Retinal pigment epithelial cell (primary cell): ENCODE data around the gene PHRF1.
A peak's percentile ranks its signal among the peaks of the same experiment; 100 is the strongest.

Experiments
- DNase-seq: peaks from one replicate; pipeline ENCODE4 v3.0.0-alpha.2; 2010; ENCODE audit warnings: low read depth
- H3K4me3 ChIP-seq: 2 replicates; pipeline ENCODE4 v1.5.1; 2011; ENCODE audit warnings: mild to moderate bottlenecking, low read length, control low read depth, moderate library complexity
- TF ChIP-seq, protein P1 (sequence below): conservative IDR thresholded peaks from 2 replicates; pipeline ENCODE4 v1.5.1; 2011; ENCODE audit warnings: low read depth, low read length, control low read depth, inconsistent platforms

Gene PHRF1

DNA sequence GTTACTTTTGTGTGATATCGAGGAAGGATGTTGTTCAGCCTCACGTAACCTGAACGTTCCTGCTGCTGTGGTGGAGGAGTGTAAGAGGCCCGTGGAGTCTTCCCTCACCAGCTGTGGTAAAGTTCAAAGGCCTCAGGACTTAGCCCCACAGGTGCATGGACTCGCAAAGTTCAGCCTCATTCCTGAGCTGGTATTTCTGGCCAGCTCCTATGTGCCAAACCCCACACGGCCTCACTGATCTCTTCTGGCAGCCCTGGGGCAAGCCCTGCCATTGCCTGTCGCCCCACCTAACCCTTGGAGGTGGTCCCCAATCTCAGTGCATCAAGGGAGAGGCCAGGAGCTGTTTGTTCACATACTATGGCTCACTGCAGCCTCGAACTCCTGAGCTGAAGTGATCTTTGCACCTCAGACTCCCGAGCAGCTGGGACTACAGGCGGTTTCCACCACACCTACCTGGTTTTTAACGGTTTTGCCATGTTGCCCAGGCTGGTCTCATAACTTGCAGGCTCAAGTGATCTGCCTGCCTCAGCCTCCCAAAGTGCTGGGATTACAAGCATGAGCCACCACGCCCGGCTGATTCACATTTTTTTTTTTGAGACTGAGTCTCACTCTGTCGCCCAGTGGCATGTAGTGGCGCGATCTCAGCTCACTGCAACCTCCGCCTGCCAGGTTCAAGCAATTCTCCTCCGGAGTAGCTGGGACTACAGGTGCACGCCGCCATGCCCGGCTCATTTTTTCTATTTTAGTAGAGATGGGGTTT, 2.2 kb downstream of the PHRF1 start:
- TF ChIP-seq, protein P1, sequence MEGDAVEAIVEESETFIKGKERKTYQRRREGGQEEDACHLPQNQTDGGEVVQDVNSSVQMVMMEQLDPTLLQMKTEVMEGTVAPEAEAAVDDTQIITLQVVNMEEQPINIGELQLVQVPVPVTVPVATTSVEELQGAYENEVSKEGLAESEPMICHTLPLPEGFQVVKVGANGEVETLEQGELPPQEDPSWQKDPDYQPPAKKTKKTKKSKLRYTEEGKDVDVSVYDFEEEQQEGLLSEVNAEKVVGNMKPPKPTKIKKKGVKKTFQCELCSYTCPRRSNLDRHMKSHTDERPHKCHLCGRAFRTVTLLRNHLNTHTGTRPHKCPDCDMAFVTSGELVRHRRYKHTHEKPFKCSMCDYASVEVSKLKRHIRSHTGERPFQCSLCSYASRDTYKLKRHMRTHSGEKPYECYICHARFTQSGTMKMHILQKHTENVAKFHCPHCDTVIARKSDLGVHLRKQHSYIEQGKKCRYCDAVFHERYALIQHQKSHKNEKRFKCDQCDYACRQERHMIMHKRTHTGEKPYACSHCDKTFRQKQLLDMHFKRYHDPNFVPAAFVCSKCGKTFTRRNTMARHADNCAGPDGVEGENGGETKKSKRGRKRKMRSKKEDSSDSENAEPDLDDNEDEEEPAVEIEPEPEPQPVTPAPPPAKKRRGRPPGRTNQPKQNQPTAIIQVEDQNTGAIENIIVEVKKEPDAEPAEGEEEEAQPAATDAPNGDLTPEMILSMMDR = no peak
- DNase-seq = no peak
- H3K4me3 ChIP-seq = peak overlapping the region; percentile 8

- H3K4me3 ChIP-seq = no peak overlapping the region
- no peak for DNase-seq
- TF ChIP-seq, protein P1 = no peak
These were observed 3.7 kb downstream of the PHRF1 start for GRCh38 chr11:579830-580601.

DNA sequence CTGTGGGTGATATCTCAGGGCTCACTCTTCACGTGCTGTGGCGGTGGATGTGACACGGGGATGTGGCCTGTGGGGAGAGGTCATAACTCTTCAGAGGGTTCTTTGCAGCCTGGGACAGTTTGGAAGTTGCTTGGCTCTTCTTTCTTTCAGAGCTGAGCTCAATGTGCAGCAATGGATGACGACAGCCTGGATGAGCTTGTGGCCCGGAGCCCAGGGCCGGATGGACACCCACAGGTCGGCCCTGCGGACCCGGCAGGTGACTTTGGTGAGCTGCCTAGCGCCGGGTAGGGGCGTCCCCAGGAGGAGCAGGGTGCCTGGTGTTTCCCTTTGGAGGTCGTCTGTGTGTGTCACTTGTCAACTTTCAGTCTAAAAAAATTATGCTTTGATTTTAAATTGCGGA, 5.1 kb downstream of the PHRF1 start:
- no peak overlapping the region for H3K4me3 ChIP-seq
- TF ChIP-seq, protein P1 = no peak
- no peak for DNase-seq

GRCh38 chr11:581752-582151, 5.5 kb downstream of the PHRF1 start:
- H3K4me3 ChIP-seq = no peak overlapping the region
- no peak for DNase-seq

GRCh38 chr11:584287-584686, 8.0 kb downstream of the PHRF1 start:
- no peak overlapping the region for H3K4me3 ChIP-seq
- TF ChIP-seq, protein P1 = no peak
- no peak for DNase-seq

More at GRCh38 chr11:581752-582151, 5.5 kb downstream of the PHRF1 start:
- TF ChIP-seq, protein P1 = no peak

DNA sequence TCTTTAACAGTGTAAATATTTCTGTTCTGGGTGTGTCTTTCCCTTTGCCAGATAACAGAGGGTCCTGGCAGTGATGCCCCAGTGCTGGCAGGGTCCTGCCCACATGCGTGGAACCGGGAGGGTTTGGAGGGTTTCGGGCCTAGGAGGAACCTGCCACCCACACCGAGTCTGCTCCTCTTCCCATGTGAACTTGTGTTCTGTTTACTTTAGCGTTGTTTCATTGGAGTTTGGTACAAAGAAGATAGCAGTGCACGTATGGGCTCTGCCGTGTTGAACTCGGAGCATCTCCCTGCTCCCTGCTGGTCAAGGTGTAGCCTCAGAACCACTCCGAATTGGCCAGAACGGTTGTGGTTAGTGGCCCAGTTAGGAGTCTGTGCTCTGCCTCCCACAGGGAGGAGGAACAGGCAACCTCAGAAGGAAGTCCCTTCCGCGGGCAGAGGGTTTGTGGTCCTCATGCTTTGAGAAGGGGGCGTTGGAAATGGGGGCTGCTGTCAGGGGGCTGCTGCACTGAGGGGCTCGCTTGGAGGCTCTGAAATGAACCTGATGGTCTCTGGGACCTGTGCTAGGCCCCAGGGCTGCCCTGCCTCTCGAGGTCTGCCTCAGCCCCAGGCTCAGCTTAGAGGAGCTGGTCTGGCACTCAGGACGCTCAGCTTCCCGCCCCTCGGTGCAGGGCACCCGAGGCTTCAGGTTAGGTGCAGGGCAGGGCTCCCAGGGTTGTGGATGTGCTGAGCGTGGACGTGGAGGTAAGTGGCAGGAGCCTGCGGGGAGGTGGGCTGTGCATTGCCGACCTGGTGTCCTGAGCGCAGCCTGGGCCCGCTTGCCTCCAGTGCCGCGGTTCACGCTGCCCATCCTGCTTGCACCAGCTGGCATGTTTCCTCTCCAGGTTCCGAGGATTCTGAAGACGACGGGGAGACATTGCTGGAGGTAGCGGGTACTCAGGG, 10.4 kb downstream of the PHRF1 start:
- H3K4me3 ChIP-seq = no peak overlapping the region
- DNase-seq = no peak
- TF ChIP-seq, protein P1 = no peak
